Muscle of leg (tissue), 11 donors: ENCODE data around the gene SNX13. TPM values are rescaled to one million over a fixed set of nuclear protein-coding genes. Genes with fewer than 3 reads are reported as not detected.
"Not testable (repeated sequence)": the region's sequence is repeated elsewhere in the genome, so short reads cannot be mapped to it uniquely, and the experiment has no call there.

Experiments
- DNase-seq: peaks from one replicate; pipeline ENCODE4 v3.0.0; 2013
- H3K27ac ChIP-seq: one replicate; pipeline ENCODE4 v1.5.1; 2013; ENCODE audit warnings: mild to moderate bottlenecking, low read length, control low read depth
- H3K27me3 ChIP-seq: one replicate; pipeline ENCODE4 v1.6.1; 2013; ENCODE audit warnings: low read length; ENCODE audit not compliant: control insufficient read depth, insufficient read depth
- H3K36me3 ChIP-seq: one replicate; pipeline ENCODE4 v1.6.1; 2013; ENCODE audit warnings: low read length; ENCODE audit not compliant: control insufficient read depth, insufficient read depth
- H3K4me1 ChIP-seq: one replicate; pipeline ENCODE4 v1.6.1; 2013; ENCODE audit warnings: low read length; ENCODE audit not compliant: control insufficient read depth, insufficient read depth
- H3K4me3 ChIP-seq: one replicate; pipeline ENCODE4 v1.5.1; 2013; ENCODE audit warnings: low read length, control low read depth
- H3K9me3 ChIP-seq: replicated peaks from 2 replicates; pipeline ENCODE4 v1.6.1; 2013; ENCODE audit warnings: low read depth, low read length; ENCODE audit not compliant: control insufficient read depth
- WGBS: methylation state at CpG from one replicate; pipeline ENCODE4 v1.1.5; 2013; ENCODE audit warnings: missing lambda C conversion rate; ENCODE audit not compliant: insufficient coverage; 5-methylcytosine and 5-hydroxymethylcytosine counted together
- polyA plus RNA-seq, 8 donors: library from polyadenylated mRNA; unstranded; fragments of 120-200 nt; gene quantifications; one replicate each; pipeline versions ENCODE4 v1.2.1 to v1.2.3, GENCODE V29; 2013; ENCODE audit warnings: inconsistent platforms in 1 of 8, low replicate concordance in 1 of 8; ENCODE audit not compliant: insufficient read length in 8 of 8, insufficient read depth in 1 of 8
- total RNA-seq: library from RNA; stranded (reverse); fragments of 120-200 nt; gene quantifications from one replicate; pipeline ENCODE4 v1.2.4, GENCODE V29; 2013

The SNX13 gene
- total and polyA plus RNA-seq, 9 donors = 15.4 to 43.4 (median 21.0) TPM

GRCh38 chr7:17843041-17843440, 97.3 kb downstream of the SNX13 start:
- no peak overlapping the region for H3K27ac ChIP-seq
- no peak for DNase-seq
- no peaks in the 10 kb centered on the region for H3K4me1 ChIP-seq
- H3K9me3 ChIP-seq = no peaks in the 10 kb centered on the region
- H3K36me3 ChIP-seq = peaks cover 10% of the 10 kb centered on the region
- H3K27me3 ChIP-seq = no peaks in the 10 kb centered on the region
- no peak overlapping the region for H3K4me3 ChIP-seq

DNA sequence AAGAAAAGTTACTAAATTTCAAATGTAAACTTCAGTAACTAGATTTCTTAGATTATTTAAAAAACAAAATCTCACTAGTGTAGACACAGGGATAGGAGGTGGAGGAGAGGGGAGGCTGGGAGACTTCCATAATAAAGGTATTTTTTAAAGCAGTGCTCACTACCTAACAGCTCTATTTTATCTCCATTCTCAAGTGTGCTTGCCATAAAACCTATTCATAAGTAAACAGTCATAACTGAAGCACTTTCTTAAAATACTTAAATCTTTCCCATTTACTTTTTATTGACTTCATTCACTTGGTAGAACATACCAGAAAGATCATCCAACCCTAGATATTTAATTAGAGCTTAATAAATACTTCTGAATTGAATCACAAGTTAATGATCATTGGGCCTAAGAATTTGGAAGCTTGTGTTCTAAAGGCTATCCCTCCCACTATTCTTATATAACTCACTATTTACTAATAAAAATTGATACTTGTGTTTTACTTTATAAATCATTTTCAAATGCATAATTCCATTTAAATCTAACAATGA, 107.4 kb downstream of the SNX13 start:
- Histone ChIP-seq H3K36me3 (no peaks in the 10 kb centered on the region), H3K4me3 (no peak overlapping the region), H3K9me3 (no peaks in the 10 kb centered on the region), H3K27me3 (no peaks in the 10 kb centered on the region), H3K27ac (no peak overlapping the region), H3K4me1 (no peaks in the 10 kb centered on the region)
- no peak for DNase-seq

- Histone ChIP-seq H3K9me3 (no peaks in the 10 kb centered on the region), H3K27me3 (no peaks in the 10 kb centered on the region), H3K36me3 (no peaks in the 10 kb centered on the region), H3K4me3 (no peak overlapping the region), H3K27ac (no peak overlapping the region), H3K4me1 (no peaks in the 10 kb centered on the region)
- DNase-seq = no peak
- no CpG with 5 or more reads among the region's 1 CpG for WGBS
Observed at GRCh38 chr7:17832242-17832641, 108.1 kb downstream of the SNX13 start.

DNA sequence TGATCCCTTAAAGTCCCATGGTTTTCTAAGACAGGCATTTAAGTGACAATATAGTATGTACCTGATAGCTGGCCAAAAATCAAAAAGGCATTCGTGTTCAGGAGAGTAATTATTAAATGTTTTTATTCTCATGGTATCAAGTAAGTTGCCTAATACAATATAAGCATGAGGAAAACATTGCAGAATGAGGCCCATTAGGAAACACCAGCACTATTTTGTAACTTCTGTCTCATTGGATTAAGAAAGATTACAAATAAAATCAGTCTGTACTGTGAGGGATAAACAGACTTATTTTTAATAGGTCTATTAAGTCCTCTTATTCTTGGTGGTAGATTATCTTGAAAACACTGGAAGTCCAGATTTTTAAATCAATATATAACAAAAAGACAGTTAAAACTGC, 110.1 kb downstream of the SNX13 start:
- no CpG with 5 or more reads among the region's 1 CpG for WGBS
- H3K27me3 ChIP-seq = no peaks in the 10 kb centered on the region
- H3K36me3 ChIP-seq = no peaks in the 10 kb centered on the region
- H3K9me3 ChIP-seq = no peaks in the 10 kb centered on the region
- no peak for DNase-seq
- no peak overlapping the region for H3K27ac ChIP-seq
- H3K4me3 ChIP-seq = no peak overlapping the region
- H3K4me1 ChIP-seq = no peaks in the 10 kb centered on the region

GRCh38 chr7:17829001-17829400, 111.3 kb downstream of the SNX13 start:
- no peaks in the 10 kb centered on the region for H3K4me1 ChIP-seq
- no peak overlapping the region for H3K4me3 ChIP-seq
- no peak overlapping the region for H3K27ac ChIP-seq
- H3K9me3 ChIP-seq = no peaks in the 10 kb centered on the region
- no peaks in the 10 kb centered on the region for H3K36me3 ChIP-seq
- no CpG with 5 or more reads among the region's 3 CpGs for WGBS
- no peaks in the 10 kb centered on the region for H3K27me3 ChIP-seq
- no peak for DNase-seq

DNA sequence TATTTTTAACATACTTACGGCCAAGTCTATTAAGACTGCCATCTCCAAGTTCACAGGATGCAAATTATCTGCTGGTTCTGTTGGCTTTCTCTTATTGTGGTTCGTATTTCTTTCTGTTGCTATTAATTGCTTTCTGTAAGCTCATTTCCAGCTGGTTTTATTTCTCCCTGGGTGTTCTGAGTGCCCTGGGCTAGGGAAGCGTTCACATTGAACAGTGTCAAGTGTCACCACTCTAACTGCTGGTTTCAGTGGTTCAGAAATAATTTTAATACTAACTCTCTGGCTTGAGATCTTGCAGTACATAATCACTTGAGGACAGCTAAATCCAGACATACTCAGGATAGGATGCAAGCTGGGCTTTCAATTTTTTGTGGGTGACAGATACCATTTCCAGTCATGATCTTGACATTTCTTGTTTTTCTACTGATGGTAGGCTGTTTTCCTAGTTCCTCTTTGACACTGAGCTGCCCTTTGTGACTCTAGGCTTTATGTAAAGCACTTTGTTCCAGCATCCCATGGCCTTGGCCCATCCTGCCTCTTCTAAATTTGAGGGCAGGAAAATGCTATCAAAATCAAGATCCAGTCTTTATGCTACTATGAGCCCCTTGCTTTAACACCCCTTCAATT, 117.6 kb downstream of the SNX13 start:
- no peak overlapping the region for H3K4me3 ChIP-seq
- no peaks in the 10 kb centered on the region for H3K4me1 ChIP-seq
- H3K27me3 ChIP-seq = no peaks in the 10 kb centered on the region
- peak; percentile 2 for DNase-seq
- 100% methylated on average over 1 of the region's 3 CpGs for WGBS
- no peaks in the 10 kb centered on the region for H3K36me3 ChIP-seq
- no peak overlapping the region for H3K27ac ChIP-seq
- no peaks in the 10 kb centered on the region for H3K9me3 ChIP-seq

DNA sequence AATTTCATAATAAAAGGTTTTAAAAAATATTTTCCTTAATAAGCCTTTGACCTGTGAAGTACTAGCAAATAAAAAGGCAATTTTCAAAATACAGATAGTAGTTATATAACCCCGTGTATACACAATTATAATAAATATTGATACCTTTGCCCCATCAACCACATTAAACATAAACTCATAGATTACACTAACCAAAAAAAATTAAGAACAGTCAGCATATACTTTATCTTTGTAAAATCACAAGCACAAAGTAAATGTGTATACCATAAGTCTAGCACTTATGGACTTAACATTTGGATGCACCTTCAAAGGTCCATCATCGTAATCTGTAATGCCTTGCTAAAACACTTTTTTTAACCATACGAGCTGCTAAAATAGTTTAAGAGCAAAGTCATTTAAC, 123.4 kb downstream of the SNX13 start:
- no peak overlapping the region for H3K27ac ChIP-seq
- WGBS = 50% methylated on average over 2 of the region's 3 CpGs
- H3K36me3 ChIP-seq = peaks cover 6% of the 10 kb centered on the region
- H3K27me3 ChIP-seq = no peaks in the 10 kb centered on the region
- H3K9me3 ChIP-seq = peaks cover 3% of the 10 kb centered on the region
- H3K4me1 ChIP-seq = no peaks in the 10 kb centered on the region
- no peak for DNase-seq
- no peak overlapping the region for H3K4me3 ChIP-seq

- no peak for DNase-seq
- H3K36me3 ChIP-seq = peaks cover 6% of the 10 kb centered on the region
- H3K27ac ChIP-seq = no peak overlapping the region
- no peak overlapping the region for H3K4me3 ChIP-seq
- no peaks in the 10 kb centered on the region for H3K4me1 ChIP-seq
- no peaks in the 10 kb centered on the region for H3K27me3 ChIP-seq
- H3K9me3 ChIP-seq = peaks cover 5% of the 10 kb centered on the region
- no CpG with 5 or more reads among the region's 4 CpGs for WGBS
Observed at GRCh38 chr7:17815318-17815717, 125.0 kb downstream of the SNX13 start.

GRCh38 chr7:17814058-17814457, 126.2 kb downstream of the SNX13 start:
- peaks cover 5% of the 10 kb centered on the region for H3K9me3 ChIP-seq
- no CpG with 5 or more reads among the region's 1 CpG for WGBS
- no peaks in the 10 kb centered on the region for H3K27me3 ChIP-seq
- H3K27ac ChIP-seq = no peak overlapping the region
- H3K4me3 ChIP-seq = no peak overlapping the region
- no peak for DNase-seq
- H3K36me3 ChIP-seq = peaks cover 6% of the 10 kb centered on the region
- H3K4me1 ChIP-seq = no peaks in the 10 kb centered on the region

- H3K27ac ChIP-seq, H3K4me1 ChIP-seq, H3K36me3 ChIP-seq, DNase-seq, H3K27me3 ChIP-seq, H3K4me3 ChIP-seq, H3K9me3 ChIP-seq: not testable (repeated sequence)
Observed at GRCh38 chr7:17809215-17809614, 131.1 kb downstream of the SNX13 start.

GRCh38 chr7:17807242-17807641, 133.1 kb downstream of the SNX13 start:
- Histone ChIP-seq H3K4me1 (no peaks in the 10 kb centered on the region), H3K36me3 (no peaks in the 10 kb centered on the region)
- WGBS = 100% methylated on average over 5 of the region's 9 CpGs

More at GRCh38 chr7:17807242-17807641, 133.1 kb downstream of the SNX13 start:
- Histone ChIP-seq H3K27ac (no peak overlapping the region), H3K27me3 (no peaks in the 10 kb centered on the region), H3K4me3 (no peak overlapping the region), H3K9me3 (peaks cover 3% of the 10 kb centered on the region)
- no peak for DNase-seq
